ENCODE results near the gene SLC3A2. TPM values are rescaled to one million over a fixed set of nuclear protein-coding genes. Genes with fewer than 3 reads are reported as not detected.
"Not testable (repeated sequence)": the region's sequence is repeated elsewhere in the genome, so short reads cannot be mapped to it uniquely, and the experiment has no call there.

Gene SLC3A2
- total and polyA plus RNA-seq, 2 of the 13 experiments (the other 11 are each of a cell fraction or from before 2014, with no cell fraction given), result 213 to 226 TPM

- TF ChIP-seq SOX13 (IDR thresholded peaks at IDR 0.05), result no peak
- peak in 1 of 2 experiments; percentile 22; a peak in 1 of 4 replicates for TF ChIP-seq SOX13 (CRISPR knock-in tag; conservative IDR thresholded peaks at IDR 0.05 in 1 of 2, IDR thresholded peaks at IDR 0.05 in 1 of 2)
- peak; percentile 39; the same call in 1 of the 2 replicates for TF ChIP-seq SP5 (CRISPR knock-in tag; IDR thresholded peaks at IDR 0.05; ENCODE audit: borderline replicate concordance, low read depth)
- TF ChIP-seq SAP130 (CRISPR knock-in tag; IDR thresholded peaks at IDR 0.05; ENCODE audit: low read depth), result peak; percentile 36; the same call in 1 of the 2 replicates
- TF ChIP-seq HDAC2 (CRISPR knock-in tag; IDR thresholded peaks at IDR 0.05), result no peak
These were observed 22.5 kb upstream of the SLC3A2 start (continued) for GRCh38 chr11:62858201-62858600.

GRCh38 chr11:62859281-62859703 lies 21.4 kb upstream of the SLC3A2 start:
- Histone ChIP-seq H3K4me2 (ENCODE audit: low read depth, low read length) (peak overlapping the region; percentile 37), H3K36me3 (replicated peaks in 1 of 2; ENCODE audit: control insufficient read depth in 1 of 2, insufficient read depth in 2 of 2, low read length in 2 of 2) (peaks cover 3 to 18% of the 10 kb centered on the region in 2 experiments; a peak in 4 of 5 replicates), H3K4me1 (ENCODE audit: insufficient read depth, low read length) (peaks cover 69% of the 10 kb centered on the region), H3K79me2 (ENCODE audit: insufficient read depth, low read length) (peaks cover 73% of the 10 kb centered on the region), H3K27ac (ENCODE audit: extremely low read length, insufficient read depth, low read length) (peak overlapping the region; percentile 59), H4K20me1 (ENCODE audit: insufficient read depth, low read length) (peaks cover 10% of the 10 kb centered on the region)
- H2AFZ ChIP-seq (ENCODE audit: low read length); DNase-seq (ENCODE audit: low spot score); in situ Hi-C loops (cut with HindIII; ENCODE audit: extremely low pct_ligation_motif_present, low pct_unique_long_range_greater_than_20kb); CTCF ChIA-PET (ENCODE audit: low intra/inter-chr PET ratio, low total read pairs); H3K9ac ChIP-seq (ENCODE audit: insufficient read depth, low read depth, low read length); H3K9me3 ChIP-seq (ENCODE audit: low read length); H3K27me3 ChIP-seq (ENCODE audit: control insufficient read depth in 1 of 2, insufficient read depth in 2 of 2, low read length in 2 of 2); FAIRE-seq; H3K4me3 ChIP-seq (replicated peaks in 1 of 3; ENCODE audit: insufficient read depth in 1 of 3, low read depth in 2 of 3, low read length in 3 of 3); BruUV-seq (replicated peaks); ATAC-seq; intact Hi-C loops (cut with micrococcal nuclease; ENCODE audit: unreplicated experiment): not testable (repeated sequence)
- 77% methylated on average over 8 of the region's 8 CpGs for WGBS (ENCODE audit: low lambda C conversion rate)
- POLR2A ChIA-PET, result interaction anchor here (1.4 kb wide), 1 partner anchor 18 kb away, joined by 3 read pairs; no protein-coding TSS in a partner anchor
